Loucy (cell line): ENCODE results near the gene ADAMTS15.

Source experiments
- H2AFZ ChIP-seq: fragments of 200-600 bp; sonication (generic); 2 replicates; pipeline ENCODE4 v1.6.0; 2016; ENCODE audit warnings: antibody characterized with exemption, mild to moderate bottlenecking, low read length, moderate library complexity
- H3F3A ChIP-seq: fragments of 200-600 bp; 2 replicates; pipeline ENCODE4 v1.6.0; 2016; ENCODE audit warnings: antibody characterized with exemption, low read depth, mild to moderate bottlenecking
- H3K27me3 ChIP-seq: fragments of 200-600 bp; sonication (generic); 2 replicates; pipeline ENCODE4 v1.6.1; 2014; ENCODE audit warnings: low read length, mild to moderate bottlenecking; ENCODE audit not compliant: insufficient read depth, poor library complexity, severe bottlenecking
- H3K36me3 ChIP-seq: fragments of 200-600 bp; sonication (generic); 2 replicates; pipeline ENCODE4 v1.6.1; 2016; ENCODE audit warnings: low read length; ENCODE audit not compliant: insufficient read depth
- H3K4me1 ChIP-seq: fragments of 200-600 bp; sonication (generic); 2 replicates; pipeline ENCODE4 v1.5.1; 2014; ENCODE audit warnings: low read length, mild to moderate bottlenecking; ENCODE audit not compliant: insufficient read depth, poor library complexity, severe bottlenecking
- H3K4me2 ChIP-seq: fragments of 200-600 bp; sonication (generic); 2 replicates; pipeline ENCODE4 v1.6.0; 2014; ENCODE audit warnings: antibody characterized with exemption, low read length, low read depth, mild to moderate bottlenecking; ENCODE audit not compliant: poor library complexity, severe bottlenecking
- H3K4me3 ChIP-seq: fragments of 200-600 bp; sonication (generic); 2 replicates; pipeline ENCODE4 v1.5.1; 2014; ENCODE audit warnings: low read length, mild to moderate bottlenecking, mixed read lengths; ENCODE audit not compliant: poor library complexity, severe bottlenecking
- H3K79me2 ChIP-seq: fragments of 200-600 bp; sonication (generic); 2 replicates; pipeline ENCODE4 v1.6.1; 2014; ENCODE audit warnings: low read length; ENCODE audit not compliant: insufficient read depth
- H3K9ac ChIP-seq: fragments of 200-600 bp; sonication (generic); 2 replicates; pipeline ENCODE4 v1.6.0; 2014; ENCODE audit warnings: mild to moderate bottlenecking, low read depth, low read length, moderate library complexity; ENCODE audit not compliant: poor library complexity, severe bottlenecking
- H3K9me2 ChIP-seq: fragments of 200-600 bp; sonication (generic); replicated peaks from 2 replicates; pipeline ENCODE4 v1.6.1; 2016; ENCODE audit warnings: low read depth, low read length, mixed read lengths
- H3K9me3 ChIP-seq: fragments of 200-600 bp; sonication (generic); 2 replicates; pipeline ENCODE4 v1.6.1; 2014; ENCODE audit warnings: mild to moderate bottlenecking, antibody characterized with exemption, low read length, low read depth; ENCODE audit not compliant: insufficient read depth
- H4K20me1 ChIP-seq: fragments of 200-600 bp; sonication (generic); 2 replicates; pipeline ENCODE4 v1.6.0; 2014; ENCODE audit warnings: antibody characterized with exemption, low read length, mild to moderate bottlenecking; ENCODE audit not compliant: insufficient read depth, poor library complexity, severe bottlenecking
- EZH2phosphoT487 ChIP-seq: fragments of 200-600 bp; IDR thresholded peaks from 2 replicates; pipeline ENCODE4 v1.6.1; 2018; ENCODE audit warnings: antibody characterized with exemption, mild to moderate bottlenecking, moderate library complexity, borderline replicate concordance
- TF ChIP-seq, protein P1 (sequence below): fragments of 200-600 bp; sonication (generic); conservative IDR thresholded peaks from 2 replicates; pipeline ENCODE4 v1.5.1; 2014; ENCODE audit warnings: mild to moderate bottlenecking, antibody characterized with exemption, low read length

The ADAMTS15 gene

DNA sequence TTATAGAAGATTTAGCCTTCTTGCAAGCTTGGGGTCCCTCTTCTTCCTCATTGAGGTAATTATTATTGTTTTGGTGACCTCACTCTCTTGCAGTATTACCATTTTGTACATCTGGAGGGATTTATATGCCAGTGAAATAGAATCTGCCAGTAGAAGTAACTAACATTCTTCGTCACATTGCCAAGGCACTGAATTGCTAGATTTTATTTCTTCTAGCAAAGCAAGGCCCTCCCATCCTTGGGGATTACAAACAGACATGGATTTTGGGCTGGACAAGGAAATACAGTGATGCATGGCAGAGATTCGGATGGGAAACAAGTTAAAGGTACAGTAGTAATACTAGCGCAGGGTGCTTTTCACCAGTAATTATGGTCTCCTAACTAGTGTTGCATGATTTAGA is 7.8 kb downstream of the ADAMTS15 start:
- TF ChIP-seq EZH2phosphoT487, result no peak
- TF ChIP-seq, protein P1, sequence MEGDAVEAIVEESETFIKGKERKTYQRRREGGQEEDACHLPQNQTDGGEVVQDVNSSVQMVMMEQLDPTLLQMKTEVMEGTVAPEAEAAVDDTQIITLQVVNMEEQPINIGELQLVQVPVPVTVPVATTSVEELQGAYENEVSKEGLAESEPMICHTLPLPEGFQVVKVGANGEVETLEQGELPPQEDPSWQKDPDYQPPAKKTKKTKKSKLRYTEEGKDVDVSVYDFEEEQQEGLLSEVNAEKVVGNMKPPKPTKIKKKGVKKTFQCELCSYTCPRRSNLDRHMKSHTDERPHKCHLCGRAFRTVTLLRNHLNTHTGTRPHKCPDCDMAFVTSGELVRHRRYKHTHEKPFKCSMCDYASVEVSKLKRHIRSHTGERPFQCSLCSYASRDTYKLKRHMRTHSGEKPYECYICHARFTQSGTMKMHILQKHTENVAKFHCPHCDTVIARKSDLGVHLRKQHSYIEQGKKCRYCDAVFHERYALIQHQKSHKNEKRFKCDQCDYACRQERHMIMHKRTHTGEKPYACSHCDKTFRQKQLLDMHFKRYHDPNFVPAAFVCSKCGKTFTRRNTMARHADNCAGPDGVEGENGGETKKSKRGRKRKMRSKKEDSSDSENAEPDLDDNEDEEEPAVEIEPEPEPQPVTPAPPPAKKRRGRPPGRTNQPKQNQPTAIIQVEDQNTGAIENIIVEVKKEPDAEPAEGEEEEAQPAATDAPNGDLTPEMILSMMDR, result no peak

DNA sequence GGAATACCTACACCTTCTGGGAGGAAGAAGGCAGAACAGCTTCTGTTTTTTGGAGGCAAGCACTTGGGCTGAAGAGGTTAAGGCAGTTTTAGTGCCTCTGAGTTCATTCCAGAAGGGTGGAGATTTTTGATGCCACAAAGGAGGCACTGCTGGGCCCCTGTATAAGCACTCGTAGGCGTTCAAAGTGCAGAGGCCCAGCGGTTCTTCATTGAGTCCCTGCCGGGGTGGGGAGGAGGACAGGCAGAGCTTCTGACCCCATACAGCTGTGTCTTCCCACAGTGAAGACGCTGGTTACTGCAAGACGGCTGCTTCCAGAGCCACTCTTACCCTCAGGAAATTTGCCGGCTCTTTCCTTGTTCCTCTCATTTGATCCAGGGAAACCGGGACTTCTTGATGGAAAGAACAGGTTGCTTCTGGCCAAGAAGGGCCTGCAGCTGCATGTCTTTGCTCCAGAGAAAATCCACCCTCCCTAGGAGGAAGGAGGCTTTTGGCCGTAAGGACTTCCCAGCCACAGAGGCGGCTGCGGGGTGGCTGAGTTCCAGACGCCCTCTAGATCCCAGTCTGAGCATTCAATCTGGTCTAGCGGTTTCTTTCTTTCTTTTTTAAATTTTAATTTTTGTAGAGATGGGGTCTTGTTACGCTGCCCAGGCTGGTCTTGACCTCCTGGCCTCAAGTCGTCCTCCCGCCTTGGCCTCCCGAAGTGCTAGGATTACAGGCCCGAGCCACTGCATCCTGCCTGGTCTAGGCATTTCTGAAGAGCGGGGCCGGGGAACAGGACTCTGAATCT is 9.4 kb downstream of the ADAMTS15 start:
- no peak overlapping the region for H3K9ac ChIP-seq
- no peaks in the 10 kb centered on the region for H3K79me2 ChIP-seq
- no peaks in the 10 kb centered on the region for H4K20me1 ChIP-seq
- no peak overlapping the region for H3K4me3 ChIP-seq
- H2AFZ ChIP-seq, result no peak overlapping the region
- H3K9me3 ChIP-seq, result no peaks in the 10 kb centered on the region
- no peak for TF ChIP-seq EZH2phosphoT487
- TF ChIP-seq, protein P1, result no peak
- H3K36me3 ChIP-seq, result no peaks in the 10 kb centered on the region
- no peaks in the 10 kb centered on the region for H3K9me2 ChIP-seq
- H3K4me2 ChIP-seq, result no peak overlapping the region
- no peaks in the 10 kb centered on the region for H3K27me3 ChIP-seq
- H3F3A ChIP-seq, result no peaks in the 10 kb centered on the region
- H3K4me1 ChIP-seq, result no peaks in the 10 kb centered on the region

More for the DNA sequence above, 7.8 kb downstream of the ADAMTS15 start:
- Histone ChIP-seq H3K9ac (no peak overlapping the region), H3K27me3 (no peaks in the 10 kb centered on the region), H3K4me2 (no peak overlapping the region), H3K79me2 (no peaks in the 10 kb centered on the region), H3K36me3 (no peaks in the 10 kb centered on the region), H3K9me3 (no peaks in the 10 kb centered on the region), H3K4me3 (no peak overlapping the region), H3K4me1 (no peaks in the 10 kb centered on the region), H3K9me2 (no peaks in the 10 kb centered on the region), H4K20me1 (no peaks in the 10 kb centered on the region), H3F3A (no peaks in the 10 kb centered on the region), H2AFZ (no peak overlapping the region)

DNA sequence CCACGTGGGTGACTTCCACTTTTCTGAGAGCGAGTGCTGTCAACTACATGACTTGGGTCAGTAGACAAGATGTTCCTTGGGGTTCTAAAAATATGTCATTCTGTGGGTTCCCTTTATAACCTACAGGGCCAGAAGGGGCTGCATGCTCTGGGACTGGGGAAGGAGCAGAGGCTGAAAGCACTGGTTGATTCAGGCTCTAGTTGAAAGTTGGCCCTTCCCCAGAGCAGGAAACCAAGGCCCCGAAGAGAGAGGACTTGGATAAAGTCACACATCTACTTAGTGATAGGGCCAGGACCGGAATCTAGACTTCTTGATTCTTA is 9.9 kb downstream of the ADAMTS15 start:
- Histone ChIP-seq H3K9ac (no peak overlapping the region), H3K9me2 (no peaks in the 10 kb centered on the region), H3K79me2 (no peaks in the 10 kb centered on the region), H3K4me3 (no peak overlapping the region), H4K20me1 (no peaks in the 10 kb centered on the region), H3K36me3 (no peaks in the 10 kb centered on the region), H3K9me3 (no peaks in the 10 kb centered on the region), H3K27me3 (no peaks in the 10 kb centered on the region), H3K4me2 (no peak overlapping the region), H2AFZ (no peak overlapping the region), H3F3A (no peaks in the 10 kb centered on the region), H3K4me1 (no peaks in the 10 kb centered on the region)
- TF ChIP-seq, protein P1, result no peak
- no peak for TF ChIP-seq EZH2phosphoT487
